H1 (cell line): Measurements from ENCODE around the gene ZNF541. TPM values are rescaled to one million over a fixed set of nuclear protein-coding genes. Genes with fewer than 3 reads are reported as not detected.

Source experiments
- CTCF ChIA-PET: fragments of 300-600 bp; sonication (Branson Sonifier 250); formaldehyde crosslinking; loops from one replicate; lab custom pipeline; 2021; ENCODE audit not compliant: partially characterized antibody; lab: Charles Lee
- POLR2A ChIA-PET: fragments of 300-600 bp; sonication (Branson Sonifier 250); formaldehyde crosslinking; loops from one replicate; lab custom pipeline; 2021; ENCODE audit warnings: inconsistent platforms; ENCODE audit not compliant: partially characterized antibody; lab: Charles Lee
- DNase-seq, 2 experiments: peaks; one replicate each; pipeline versions ENCODE4 v3.0.0 to v3.0.0-alpha.2; 2010 to 2022; ENCODE audit warnings: low spot score in 2 of 2, low read depth in 1 of 2, mixed read lengths in 1 of 2
- FAIRE-seq: peaks from 2 replicates; lab custom pipeline; 2011; peaks lifted over from hg19 to GRCh38; lab: Jason Lieb, UNC
- H2AFZ ChIP-seq: 2 replicates; pipeline ENCODE4 v1.8.1; 2012; ENCODE audit warnings: low read length, inconsistent platforms
- H2AK5ac ChIP-seq: 2 replicates; pipeline ENCODE4 v1.6.1; 2013; ENCODE audit warnings: low read depth, low read length
- H2BK120ac ChIP-seq: replicated peaks from 2 replicates; pipeline ENCODE3; 2013; ENCODE audit warnings: low read depth, low read length, inconsistent platforms
- H2BK12ac ChIP-seq: 2 replicates; pipeline ENCODE4 v1.6.1; 2013; ENCODE audit warnings: low read depth, low read length
- H2BK15ac ChIP-seq: 2 replicates; pipeline ENCODE4 v1.6.1; 2013; ENCODE audit warnings: low read length
- H2BK20ac ChIP-seq: 2 replicates; pipeline ENCODE4 v1.6.1; 2013; ENCODE audit warnings: low read length
- H2BK5ac ChIP-seq: 2 replicates; pipeline ENCODE4 v1.6.1; 2013; ENCODE audit warnings: low read depth, low read length
- H3K14ac ChIP-seq: 2 replicates; pipeline ENCODE4 v1.6.1; 2013; ENCODE audit warnings: inconsistent platforms; ENCODE audit not compliant: insufficient read length
- H3K18ac ChIP-seq: 2 replicates; pipeline ENCODE4 v1.6.1; 2013; ENCODE audit warnings: low read length; ENCODE audit errors: extremely low read depth
- H3K23ac ChIP-seq: 2 replicates; pipeline ENCODE4 v1.6.1; 2013; ENCODE audit warnings: inconsistent platforms; ENCODE audit not compliant: insufficient read length
- H3K23me2 ChIP-seq: 2 replicates; pipeline ENCODE4 v1.6.1; 2013; ENCODE audit warnings: low read depth, low read length
- H3K27ac ChIP-seq: 2 replicates; pipeline ENCODE4 v1.6.1; 2011; ENCODE audit warnings: low read depth, low read length, inconsistent platforms
- H3K27me3 ChIP-seq, 4 experiments: replicated peaks in 1 of 4; 1 replicate in 1 of 4; 2 replicates in 3 of 4; pipeline versions ENCODE4 v1.6.1 to v1.8.1; 2011 to 2013; ENCODE audit warnings: low read length in 3 of 4, mild to moderate bottlenecking in 3 of 4, inconsistent platforms in 2 of 4, mixed read lengths in 2 of 4, moderate library complexity in 1 of 4; ENCODE audit not compliant: control insufficient read depth in 3 of 4, insufficient read depth in 3 of 4; ENCODE audit errors: extremely low read depth in 1 of 4
- H3K36me3 ChIP-seq, 4 experiments: 2 replicates each; pipeline versions ENCODE4 v1.6.1 to v1.8.1; 2011 to 2013; ENCODE audit warnings: mild to moderate bottlenecking in 4 of 4, low read length in 3 of 4, moderate library complexity in 2 of 4, control low read depth in 1 of 4, inconsistent platforms in 1 of 4; ENCODE audit not compliant: insufficient read depth in 4 of 4, control insufficient read depth in 2 of 4
- H3K4ac ChIP-seq: replicated peaks from 2 replicates; pipeline ENCODE3; 2013; ENCODE audit warnings: low read length, low read depth, mixed read lengths, inconsistent platforms; ENCODE audit not compliant: insufficient read length
- H3K4me1 ChIP-seq, 4 experiments: replicated peaks in 1 of 4; 1 replicate in 1 of 4; 2 replicates in 3 of 4; pipeline versions ENCODE4 v1.6.1 to v1.8.1; 2011 to 2013; ENCODE audit warnings: low read length in 3 of 4, inconsistent platforms in 2 of 4, mixed read lengths in 1 of 4; ENCODE audit not compliant: insufficient read depth in 4 of 4, control insufficient read depth in 3 of 4
- H3K4me2 ChIP-seq, 2 experiments: 2 replicates each; pipeline versions ENCODE4 v1.6.1 to v1.8.1; 2011 to 2013; ENCODE audit warnings: low read depth in 2 of 2, low read length in 2 of 2, control low read depth in 1 of 2, inconsistent platforms in 1 of 2, mild to moderate bottlenecking in 1 of 2; ENCODE audit not compliant: insufficient read depth in 1 of 2
- H3K4me3 ChIP-seq, 4 experiments: fragments of 200-600, 300-600 bp in 1 of 4; sonication (generic), shearing (Covaris generic), sonication (Bioruptor Twin) in 1 of 4; 2 replicates each; pipeline versions ENCODE4 v1.5.1 to v1.8.1; 2011 to 2016; ENCODE audit warnings: low read length in 4 of 4, low read depth in 3 of 4, control low read depth in 2 of 4, inconsistent platforms in 2 of 4, mild to moderate bottlenecking in 2 of 4, mixed read lengths in 1 of 4, moderate library complexity in 1 of 4; ENCODE audit not compliant: insufficient read depth in 2 of 4; ENCODE audit errors: extremely low read depth in 1 of 4
- H3K56ac ChIP-seq: replicated peaks from 2 replicates; pipeline ENCODE3; 2013; ENCODE audit warnings: low read depth, mild to moderate bottlenecking, mixed read lengths, low read length, inconsistent platforms; ENCODE audit not compliant: insufficient read length
- H3K79me1 ChIP-seq: 2 replicates; pipeline ENCODE4 v1.6.1; 2013; ENCODE audit warnings: low read depth, low read length, control low read depth
- H3K79me2 ChIP-seq, 2 experiments: 2 replicates each; pipeline versions ENCODE4 v1.6.1 to v1.8.1; 2012 to 2013; ENCODE audit warnings: low read length in 2 of 2, mild to moderate bottlenecking in 2 of 2, inconsistent platforms in 1 of 2; ENCODE audit not compliant: insufficient read depth in 2 of 2, control insufficient read depth in 1 of 2
- H3K9ac ChIP-seq, 4 experiments: replicated peaks in 1 of 4; 1 replicate in 1 of 4; 2 replicates in 3 of 4; pipeline versions ENCODE4 v1.6.1 to v1.8.1; 2011 to 2013; ENCODE audit warnings: low read depth in 3 of 4, low read length in 3 of 4, control low read depth in 2 of 4, mild to moderate bottlenecking in 2 of 4, moderate library complexity in 2 of 4, inconsistent platforms in 1 of 4; ENCODE audit errors: extremely low read depth in 1 of 4
- H3K9me3 ChIP-seq, 2 experiments: 2 replicates each; pipeline versions ENCODE4 v1.6.1 to v1.8.1; 2012 to 2013; ENCODE audit warnings: mild to moderate bottlenecking in 2 of 2, moderate library complexity in 2 of 2, control low read depth in 1 of 2, inconsistent platforms in 1 of 2, low read depth in 1 of 2, low read length in 1 of 2, mixed read lengths in 1 of 2; ENCODE audit not compliant: insufficient read depth in 2 of 2
- H4K20me1 ChIP-seq, 2 experiments: replicated peaks in 1 of 2; 2 replicates each; pipeline versions ENCODE3 to v1.8.1; 2011 to 2013; ENCODE audit warnings: inconsistent platforms in 2 of 2, low read length in 2 of 2, mild to moderate bottlenecking in 1 of 2; ENCODE audit not compliant: insufficient read depth in 2 of 2, control insufficient read depth in 1 of 2
- H4K5ac ChIP-seq: 2 replicates; pipeline ENCODE4 v1.6.1; 2013; ENCODE audit warnings: low read length, low read depth, mixed read lengths, inconsistent platforms; ENCODE audit not compliant: insufficient read length
- H4K8ac ChIP-seq: 2 replicates; pipeline ENCODE4 v1.8.0; 2013; ENCODE audit warnings: mild to moderate bottlenecking, moderate library complexity, low read length, inconsistent platforms; ENCODE audit not compliant: insufficient read depth; ENCODE audit errors: extremely low read depth
- H4K91ac ChIP-seq: replicated peaks from 2 replicates; pipeline ENCODE3; 2013; ENCODE audit warnings: low read length, mixed read lengths, inconsistent platforms; ENCODE audit not compliant: insufficient read length
- KDM4A ChIP-seq: IDR thresholded peaks from one replicate; pipeline ENCODE4 v1.7.1; 2012; ENCODE audit warnings: low read depth, mild to moderate bottlenecking, moderate library complexity, low read length, inconsistent platforms; ENCODE audit not compliant: severe bottlenecking
- NANOG ChIP-seq: IDR thresholded peaks from 2 replicates; pipeline ENCODE4 v1.6.1; 2011; ENCODE audit warnings: low read length, low read depth, mild to moderate bottlenecking, inconsistent platforms; ENCODE audit not compliant: insufficient read depth, poor library complexity, severe bottlenecking
- PHF8 ChIP-seq: fragments of 200-600 bp; sonication (generic); conservative IDR thresholded peaks from 2 replicates; pipeline ENCODE4 v1.7.1; 2012; ENCODE audit warnings: low read depth, mild to moderate bottlenecking, inconsistent platforms, low read length, moderate library complexity
- SIRT6 ChIP-seq: IDR thresholded peaks from one replicate; pipeline ENCODE4 v1.7.1; 2012; ENCODE audit warnings: low read length, inconsistent platforms
- SIX5 ChIP-seq: IDR thresholded peaks from 2 replicates; pipeline ENCODE4 v1.6.1; 2011; ENCODE audit warnings: mild to moderate bottlenecking, low read depth, low read length
- TCF12 ChIP-seq: IDR thresholded peaks from 2 replicates; pipeline ENCODE4 v1.6.1; 2011; ENCODE audit warnings: low read depth, mild to moderate bottlenecking, low read length
- WGBS, 2 experiments: shearing (Covaris generic) in 1 of 2; methylation state at CpG; one replicate each; pipeline versions ENCODE4 v1.1.6 to v1.1.7; 2013 to 2015; ENCODE audit warnings: low lambda C conversion rate in 2 of 2, mixed read lengths in 2 of 2, inconsistent platforms in 1 of 2, low coverage in 1 of 2, missing lambda C conversion rate in 1 of 2; ENCODE audit not compliant: insufficient replicate concordance in 2 of 2, insufficient coverage in 1 of 2, insufficient read length in 1 of 2; ENCODE audit errors: extremely low coverage in 1 of 2, missing lambda C conversion rate in 1 of 2; 5-methylcytosine and 5-hydroxymethylcytosine counted together
- polyA plus RNA-seq, 7 experiments: library from polyadenylated mRNA; depleted of rRNA in 3 of 7; stranded (reverse) in 5 of 7; unstranded in 2 of 7; fragments of >200 nt in 5 of 7; fragments of 200-250 nt in 2 of 7; gene quantifications; 1 replicate in 5 of 7; 2 replicates in 1 of 7; 4 replicates in 1 of 7; pipeline versions ENCODE4 v1.2.1 to v1.2.3, GENCODE V29; 2011 to 2013; ENCODE audit warnings: missing spikeins in 2 of 7, mixed read lengths in 2 of 7
- total RNA-seq: library from RNA; stranded (reverse); fragmentation: NEBNext Ultra II Directional; extraction: Animal tissue kit (Norgen Biotek cat#: 25700); gene quantifications from 2 replicates; pipeline ENCODE4 v1.2.1, GENCODE V29; 2021

ZNF541 gene
- total and polyA plus RNA-seq, 2 of the 8 experiments (the other 6 are each of a cell fraction or from before 2014, with no cell fraction given): 0.05 TPM; not detected in 1

DNA sequence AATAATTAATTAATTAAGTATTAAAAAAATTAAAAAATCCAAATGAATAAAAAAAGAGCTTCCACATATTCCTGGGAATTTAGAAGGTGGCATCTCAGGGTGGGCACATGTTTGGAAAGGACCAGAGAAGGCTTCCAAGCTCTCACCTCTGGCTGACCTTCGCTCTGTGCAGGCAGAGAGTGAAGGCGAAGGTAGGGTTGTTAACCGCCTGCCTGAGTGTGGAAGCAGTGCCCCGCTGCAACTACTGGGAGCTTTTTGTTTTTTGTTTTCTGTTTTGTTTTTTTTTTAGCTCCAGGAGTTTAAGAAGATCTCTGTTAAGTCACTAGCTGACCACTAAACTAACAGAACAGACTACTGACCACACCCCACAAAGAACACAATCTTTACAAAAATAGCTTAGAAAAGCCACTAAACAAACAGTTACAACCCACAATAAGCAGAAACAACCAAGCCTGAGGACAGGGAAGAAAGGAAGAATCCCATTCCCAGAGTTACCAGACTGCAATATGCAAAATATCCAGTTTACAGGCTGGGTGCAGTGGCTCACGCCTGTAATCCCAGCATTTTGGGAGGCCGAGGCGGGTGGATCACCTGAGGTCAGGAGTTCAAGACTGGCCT, 11.4 kb downstream of the ZNF541 start:
- Histone ChIP-seq H3K18ac (no peak overlapping the region), H2AFZ (no peak overlapping the region), H3K79me1 (no peaks in the 10 kb centered on the region), H2BK120ac (no peak overlapping the region), H4K20me1 (no peaks in the 10 kb centered on the region), H4K91ac (no peak overlapping the region), H3K9me3 (no peaks in the 10 kb centered on the region), H3K23ac (no peak overlapping the region), H3K14ac (no peak overlapping the region), H3K56ac (no peak overlapping the region), H3K79me2 (no peaks in the 10 kb centered on the region), H2BK12ac (no peak overlapping the region), H3K27ac (no peak overlapping the region), H2AK5ac (no peak overlapping the region), H3K23me2 (no peaks in the 10 kb centered on the region; the same call in 1 of the 2 replicates), H3K4me1 (peaks cover 0 to 5% (median 0%) of the 10 kb centered on the region in 4 experiments; a peak in 2 of 7 replicates), H3K9ac (no peak overlapping the region), H3K4me2 (no peak overlapping the region), H2BK5ac (no peak overlapping the region), H3K4me3 (no peak overlapping the region), H4K8ac (no peak overlapping the region), H3K4ac (no peak overlapping the region), H3K36me3 (no peaks in the 10 kb centered on the region), H2BK15ac (no peak overlapping the region), H3K27me3 (no peaks in the 10 kb centered on the region), H2BK20ac (no peak overlapping the region), H4K5ac (no peak overlapping the region)
- ChIA-PET POLR2A (interaction anchor here (0.6 to 1.6 kb wide), 4 partner anchors 11 to 78 kb away, joined by 3 to 4 read pairs (median 3); no protein-coding TSS in a partner anchor), CTCF (interaction anchor here (0.7 to 1.5 kb wide), 9 partner anchors 10 to 146 kb away, joined by 3 to 6 read pairs (median 3); no protein-coding TSS in a partner anchor)
- FAIRE-seq (no peak), DNase-seq (no peak)
- 85% methylated on average over 7 of the region's 7 CpGs; no CpG with 5 or more reads in 1 of the 2 experiments for WGBS, 2 experiments
- no peak for TF ChIP-seq PHF8
- no peak for TF ChIP-seq TCF12
- TF ChIP-seq SIX5: no peak
- TF ChIP-seq NANOG: no peak
- no peak for TF ChIP-seq KDM4A
- TF ChIP-seq SIRT6: no peak
